Measurements from ENCODE around the gene BMPR1A. TPM values are rescaled to one million over a fixed set of nuclear protein-coding genes. Genes with fewer than 3 reads are reported as not detected.

The BMPR1A gene
- total RNA-seq, 2 experiments from 2014 or later = 0.47 to 1.1 TPM

DNA sequence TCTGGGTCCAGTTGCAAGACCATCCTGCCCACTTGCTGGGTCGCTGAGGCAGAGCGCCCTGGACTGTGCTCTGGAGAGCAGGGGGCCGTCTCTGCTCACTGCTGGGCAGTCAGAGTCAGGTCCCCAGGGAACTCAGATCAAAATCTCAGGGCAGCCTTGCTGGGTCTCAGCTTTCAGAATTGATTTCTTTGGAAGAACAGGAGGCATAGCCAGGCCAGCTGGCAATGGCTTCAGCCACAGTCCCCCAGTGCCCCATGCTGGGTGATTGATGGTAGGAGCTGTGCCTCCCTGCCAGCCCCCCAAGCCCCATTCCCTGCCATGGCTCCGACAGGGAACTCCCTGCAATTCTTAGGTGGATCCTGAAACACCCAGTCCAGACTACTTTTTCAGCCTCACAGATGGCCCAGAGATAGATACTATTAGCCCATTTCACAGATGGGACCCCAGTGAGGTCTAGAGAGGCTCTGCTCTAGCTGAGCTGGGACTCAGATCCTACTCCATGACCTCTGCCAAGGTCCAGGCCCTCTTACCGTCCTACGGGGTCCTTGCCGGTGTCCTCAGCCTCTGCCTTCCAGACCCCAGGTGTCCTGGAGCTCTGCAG, 200.5 kb downstream of the BMPR1A start:
- Histone ChIP-seq H3K4me2 (ENCODE audit: low read length) (no peak overlapping the region), H3K9me3 (ENCODE audit: low read length) (no peaks in the 10 kb centered on the region), H2AFZ (ENCODE audit: low read length) (no peak overlapping the region), H3K4me1 (ENCODE audit: insufficient read depth, low read length, poor library complexity, severe bottlenecking) (no peaks in the 10 kb centered on the region), H3K9me2 (ENCODE audit: insufficient read depth, low read length) (no peaks in the 10 kb centered on the region), H3K27ac (ENCODE audit: low read depth, low read length, poor library complexity, severe bottlenecking) (no peak overlapping the region), H4K20me1 (ENCODE audit: insufficient read depth, low read length) (no peaks in the 10 kb centered on the region), H3K79me2 (ENCODE audit: insufficient read depth, low read depth, low read length) (no peaks in the 10 kb centered on the region), H3K4me3 (ENCODE audit: low read depth, low read length, poor library complexity, severe bottlenecking) (no peak overlapping the region), H3K36me3 (ENCODE audit: insufficient read depth, low read length) (no peaks in the 10 kb centered on the region)
- BruUV-seq (replicated peaks) = no TSS peak
- TF ChIP-seq CTCF (conservative IDR thresholded peaks at IDR 0.05; ENCODE audit: low read length) = no peak
- no peak for TF ChIP-seq EZH2phosphoT487 (IDR thresholded peaks at IDR 0.05; ENCODE audit: borderline replicate concordance, low read depth, low read length)
- POLR2A ChIA-PET = no interaction called here
- intact Hi-C loops (cut with micrococcal nuclease; ENCODE audit: unreplicated experiment) = no loop called here
- CTCF ChIA-PET (ENCODE audit: unreplicated experiment) = no interaction called here
- no peak for DNase-seq (ENCODE audit: low spot score)

GRCh38 chr10:86957471-86958115, 201.2 kb downstream of the BMPR1A start, which contains the start of gene MMRN2:
Gene MMRN2 (minus strand): TSS chr10:86957615. CDS start chr10:86957541, 74 bp downstream.
- ChIA-PET POLR2A (no interaction called here), CTCF (ENCODE audit: unreplicated experiment) (no interaction called here)
- TF ChIP-seq CTCF (conservative IDR thresholded peaks at IDR 0.05; ENCODE audit: low read length) (no peak), EZH2phosphoT487 (IDR thresholded peaks at IDR 0.05; ENCODE audit: borderline replicate concordance, low read depth, low read length) (no peak)
- BruUV-seq (replicated peaks) = no TSS peak
- Histone ChIP-seq H3K4me2 (ENCODE audit: low read length) (no peak within 1 kb of the TSS), H4K20me1 (ENCODE audit: insufficient read depth, low read length) (no peaks in the 10 kb centered on the region), H3K9me2 (ENCODE audit: insufficient read depth, low read length) (no peaks in the 10 kb centered on the region), H3K27ac (ENCODE audit: low read depth, low read length, poor library complexity, severe bottlenecking) (no peak within 1 kb of the TSS), H2AFZ (ENCODE audit: low read length) (no peak within 1 kb of the TSS), H3K4me1 (ENCODE audit: insufficient read depth, low read length, poor library complexity, severe bottlenecking) (no peaks in the 10 kb centered on the region), H3K9me3 (ENCODE audit: low read length) (no peaks in the 10 kb centered on the region), H3K79me2 (ENCODE audit: insufficient read depth, low read depth, low read length) (no peaks in the 10 kb centered on the region), H3K4me3 (ENCODE audit: low read depth, low read length, poor library complexity, severe bottlenecking) (no peak within 1 kb of the TSS), H3K36me3 (ENCODE audit: insufficient read depth, low read length) (no peaks in the 10 kb centered on the region)
- intact Hi-C loops (cut with micrococcal nuclease; ENCODE audit: unreplicated experiment) = no loop called here
- no peak for DNase-seq (ENCODE audit: low spot score)

Measured in OCI-LY7 (cell line).